Hematopoietic multipotent progenitor cell treated with erythropoietin and hydrocortisone succinate and interleukin-3 and kit ligand, for 8 days (in vitro differentiated cells): ENCODE measurements around the gene ATMIN.

Experiments used
- DNase-seq: peaks from one replicate; pipeline ENCODE4 v3.0.0-alpha.2; 2015

ATMIN gene

GRCh38 chr16:81006211-81006812 lies 29.3 kb upstream of the ATMIN start:
- DNase-seq: peak; percentile 76

GRCh38 chr16:81006813-81007695 lies 28.6 kb upstream of the ATMIN start, which contains the start of the genes CENPN and CMC2:
Gene CENPN, plus strand, starts transcription at chr16:81007214. Its CDS starts 4,726 bp downstream, at chr16:81011940.
Gene CMC2, minus strand, starts transcription at chr16:81006885. Its CDS starts 9,491 bp downstream, at chr16:80997394.
- DNase-seq: peak; percentile 98

DNA sequence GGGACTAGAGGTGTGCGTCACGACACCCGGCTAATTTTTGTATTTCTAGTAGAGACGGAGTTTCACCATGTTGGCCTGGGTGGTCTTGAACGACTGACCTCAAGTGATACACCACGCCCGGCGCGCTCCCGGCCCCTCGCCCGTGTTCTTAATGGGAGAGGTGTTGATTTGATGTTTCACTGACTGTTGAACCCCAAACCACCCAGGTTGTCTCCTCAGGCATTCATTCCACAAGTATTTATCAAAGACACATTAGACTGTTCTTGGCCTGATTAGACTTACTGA lies 27.2 kb upstream of the ATMIN start:
- DNase-seq: no peak

GRCh38 chr16:81012974-81013373 lies 22.7 kb upstream of the ATMIN start:
- DNase-seq: no peak

- DNase-seq: no peak
Measured at GRCh38 chr16:81014672-81015071, 21.0 kb upstream of the ATMIN start.

DNA sequence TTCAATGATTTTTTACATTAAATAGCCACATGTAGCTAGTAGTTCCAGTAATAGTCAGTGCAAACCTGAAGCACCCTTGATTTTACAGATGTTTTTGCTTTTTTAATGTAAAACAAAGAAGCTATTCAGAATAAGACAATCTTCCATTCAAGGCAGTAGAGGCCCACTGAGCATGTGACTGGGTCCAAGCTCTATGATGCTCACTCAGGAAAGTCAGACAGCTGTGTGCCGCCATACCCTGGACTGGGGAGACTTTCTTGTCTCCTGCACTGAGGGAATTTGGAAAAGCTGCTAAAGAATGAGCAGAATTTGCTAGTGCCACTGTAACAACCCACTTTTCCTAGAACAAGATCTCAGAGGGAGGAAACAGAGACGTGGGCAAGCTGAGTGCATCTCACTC lies 17.1 kb upstream of the ATMIN start:
- no peak for DNase-seq

DNA sequence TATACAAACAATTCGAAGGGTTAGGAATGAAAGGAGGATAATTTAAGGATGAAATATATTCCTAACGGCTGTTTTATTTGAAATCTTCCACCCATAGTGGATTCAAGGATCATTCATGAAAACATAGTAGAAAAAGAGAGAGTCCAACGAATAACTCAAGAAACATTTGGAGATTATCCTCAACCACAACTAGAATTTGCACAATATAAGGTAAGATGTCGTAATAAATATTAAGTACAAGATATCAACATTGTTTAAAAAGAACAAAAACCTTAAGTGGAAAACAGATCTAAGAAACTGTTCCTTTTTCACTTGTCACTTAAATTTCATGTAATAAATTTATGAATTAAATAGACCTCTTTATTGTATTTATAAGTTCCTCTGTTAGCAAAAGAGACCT lies 9.2 kb upstream of the ATMIN start:
- no peak for DNase-seq

DNA sequence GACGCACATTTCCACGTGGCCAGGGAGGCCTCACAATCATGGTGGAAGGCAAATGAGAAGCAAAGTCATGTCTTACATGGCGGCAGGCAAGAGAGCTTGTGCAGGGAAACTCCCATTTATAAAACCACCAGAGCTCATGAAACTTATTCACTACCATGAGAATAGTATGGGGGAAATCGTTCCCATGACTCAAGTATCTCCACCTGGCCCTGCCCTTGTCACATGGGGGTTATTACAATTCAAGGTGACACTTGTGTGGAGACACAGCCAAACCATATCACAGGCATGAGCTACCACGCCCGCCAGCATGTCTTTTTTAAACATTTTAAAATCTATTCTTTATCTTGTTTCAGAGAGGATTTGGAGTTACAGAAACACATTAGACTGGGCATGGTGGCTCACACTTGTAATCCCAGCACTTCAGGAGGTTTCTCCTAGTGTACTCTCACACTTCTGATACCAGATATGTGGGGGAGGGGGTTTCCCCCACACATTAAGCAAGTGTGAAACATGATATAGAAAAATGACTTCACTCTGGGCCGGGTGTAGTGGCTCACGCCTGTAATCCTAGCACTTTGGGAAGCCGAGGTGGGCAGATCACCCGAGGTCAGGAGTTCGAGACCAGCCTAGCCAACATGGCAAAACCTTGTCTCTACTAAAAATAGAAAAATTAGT lies 5.6 kb upstream of the ATMIN start:
- DNase-seq: no peak

- peak; percentile 21 for DNase-seq
Measured at GRCh38 chr16:81035975-81036750, 521 bp downstream of the ATMIN start.

- peak; percentile 73 for DNase-seq
Measured at GRCh38 chr16:81036751-81037350, 1.2 kb downstream of the ATMIN start.

GRCh38 chr16:81040131-81040530 lies 4.5 kb downstream of the ATMIN start:
- DNase-seq: no peak

DNA sequence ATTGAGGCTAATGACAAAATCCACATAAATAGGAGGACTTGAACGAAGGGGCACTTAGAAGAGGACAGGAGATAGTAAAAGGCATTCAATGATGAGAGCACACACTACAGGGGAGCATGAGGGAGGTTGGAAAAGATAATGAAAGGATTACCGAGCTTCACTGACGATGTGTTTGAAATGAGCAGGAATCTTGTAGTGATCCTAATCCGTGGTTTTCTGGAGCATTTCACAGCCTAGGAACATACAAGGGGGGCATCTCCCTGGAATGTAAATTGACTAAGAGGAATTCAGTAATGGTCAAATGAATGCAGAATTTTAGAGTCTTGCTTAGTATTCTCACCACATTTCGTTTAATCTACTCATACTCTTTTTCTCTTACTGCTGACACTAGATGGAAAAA lies 5.2 kb downstream of the ATMIN start:
- DNase-seq: no peak

DNA sequence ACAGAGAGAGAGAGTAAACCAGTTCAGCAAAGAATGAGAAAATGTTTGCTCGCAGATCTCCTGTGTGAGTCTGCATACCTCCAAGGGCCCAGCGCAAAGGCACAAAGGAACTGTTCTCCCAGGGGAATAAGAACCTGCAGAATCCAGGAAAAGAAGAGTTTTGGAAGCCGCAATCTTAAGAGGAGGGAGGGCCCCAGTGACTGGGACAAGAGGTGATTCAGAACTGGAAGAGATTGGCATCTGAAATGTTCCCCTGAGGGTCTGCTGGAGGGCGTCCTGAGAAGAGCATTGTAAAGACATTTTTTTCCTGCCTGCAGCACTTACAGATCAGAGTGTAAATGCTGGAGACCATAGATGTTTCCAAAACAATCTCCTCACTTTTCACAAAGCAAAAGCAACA lies 6.1 kb downstream of the ATMIN start:
- DNase-seq: no peak

- no peak for DNase-seq
Measured at GRCh38 chr16:81042821-81043220, 7.2 kb downstream of the ATMIN start.

DNA sequence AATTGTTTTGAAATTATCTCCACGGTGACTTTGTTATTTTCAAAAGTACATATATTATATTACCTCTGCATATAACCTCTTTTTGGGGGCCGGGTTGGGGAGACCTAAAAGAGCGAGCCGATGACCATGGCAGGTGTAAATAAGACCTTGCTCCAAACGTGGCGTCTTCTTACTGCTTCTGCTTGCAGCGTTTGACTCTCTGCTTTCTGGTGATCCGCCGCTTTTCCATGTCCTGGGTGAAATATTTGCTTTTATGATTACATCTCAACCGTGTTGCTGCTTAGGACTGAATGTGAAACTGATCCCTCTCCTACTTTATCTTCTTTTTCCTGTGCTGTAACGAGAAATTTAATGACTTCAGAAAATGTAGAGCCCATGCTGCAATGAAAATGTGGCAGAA lies 18.1 kb downstream of the ATMIN start:
- no peak for DNase-seq

DNA sequence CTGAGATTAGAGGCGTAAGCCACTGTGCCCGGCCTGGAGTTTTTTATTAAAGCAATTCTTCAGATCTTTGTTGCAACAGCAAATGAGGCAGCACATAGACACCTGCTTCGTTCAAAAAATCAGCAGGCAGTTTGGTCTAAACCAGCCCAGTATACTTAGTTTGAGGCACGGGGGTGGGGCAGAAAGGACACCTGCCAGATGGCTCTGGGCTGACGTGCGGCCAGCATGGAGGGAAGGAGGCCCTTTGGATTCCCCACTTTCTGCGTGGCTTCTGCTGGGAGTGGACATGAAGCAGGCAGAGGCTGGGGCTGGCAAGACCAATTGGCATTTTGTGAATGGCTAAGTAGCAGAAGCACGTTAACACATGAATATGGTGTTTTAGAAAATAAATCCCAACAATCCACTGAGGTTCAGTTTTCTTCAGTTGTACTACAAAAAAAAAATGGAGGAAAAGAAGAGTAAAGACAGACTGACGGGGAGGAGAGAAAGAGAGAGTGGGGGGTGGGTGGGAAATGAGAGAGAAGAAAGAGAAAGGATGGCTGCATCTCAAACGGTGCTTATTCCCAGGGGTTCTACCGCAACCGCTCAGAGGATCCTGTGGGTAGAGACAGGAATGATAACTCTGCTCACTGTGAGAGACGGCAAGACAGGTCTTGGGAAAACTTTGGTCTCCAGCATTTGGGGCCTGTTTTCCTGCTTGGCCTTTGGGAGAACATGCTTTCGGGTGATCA lies 25.1 kb downstream of the ATMIN start:
- DNase-seq: no peak

DNA sequence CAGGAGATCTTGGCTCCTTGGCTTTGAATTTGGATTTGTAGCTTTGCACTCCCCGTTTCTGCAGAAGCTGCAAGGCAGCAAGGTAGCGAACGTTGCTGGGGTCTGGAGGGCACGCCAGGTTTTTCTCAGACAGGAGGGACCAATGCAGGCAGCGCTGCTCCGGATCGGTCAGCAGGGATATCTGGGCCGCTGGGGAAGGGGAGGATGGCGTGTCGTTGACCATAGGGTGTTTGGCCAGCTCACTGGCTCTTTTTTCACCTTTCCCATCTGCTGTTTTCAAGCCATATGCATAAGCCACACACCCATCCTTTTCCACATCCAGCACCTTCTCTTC lies 25.6 kb downstream of the ATMIN start:
- DNase-seq: no peak

DNA sequence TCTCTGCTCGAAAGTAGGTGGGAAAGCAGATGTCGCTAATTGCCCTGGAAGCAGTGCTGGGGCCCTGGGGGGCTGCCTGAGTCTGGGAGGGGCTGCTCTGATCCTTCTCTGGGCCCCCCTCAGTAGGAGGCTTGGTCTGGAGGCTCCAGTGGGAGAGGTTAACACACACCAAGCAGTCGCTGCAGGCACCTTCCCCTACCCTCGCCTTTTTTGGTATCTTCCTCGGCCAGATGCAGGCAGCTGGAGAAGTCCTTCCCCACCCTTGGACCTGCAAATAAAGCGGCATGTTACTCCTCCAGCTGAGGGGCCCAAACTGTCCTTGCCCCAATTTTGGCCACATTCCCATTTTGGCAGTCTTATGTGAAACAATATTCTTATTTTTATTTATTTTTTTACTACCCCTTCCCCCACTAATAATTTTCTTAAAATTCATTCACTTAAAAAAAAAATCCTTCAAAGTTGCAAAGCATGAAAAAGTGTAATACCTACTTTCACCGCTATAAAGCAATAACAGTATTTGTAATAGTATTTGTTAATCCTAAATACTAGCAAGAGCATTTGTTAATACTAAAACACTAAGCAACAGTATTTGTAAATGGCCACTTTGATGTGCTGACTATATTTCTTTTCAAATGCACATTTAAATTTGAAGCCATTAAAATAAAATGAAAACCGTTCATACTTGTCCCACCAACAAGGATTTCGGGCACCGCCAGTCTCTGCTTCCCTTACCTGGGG lies 26.4 kb downstream of the ATMIN start:
- no peak for DNase-seq

DNA sequence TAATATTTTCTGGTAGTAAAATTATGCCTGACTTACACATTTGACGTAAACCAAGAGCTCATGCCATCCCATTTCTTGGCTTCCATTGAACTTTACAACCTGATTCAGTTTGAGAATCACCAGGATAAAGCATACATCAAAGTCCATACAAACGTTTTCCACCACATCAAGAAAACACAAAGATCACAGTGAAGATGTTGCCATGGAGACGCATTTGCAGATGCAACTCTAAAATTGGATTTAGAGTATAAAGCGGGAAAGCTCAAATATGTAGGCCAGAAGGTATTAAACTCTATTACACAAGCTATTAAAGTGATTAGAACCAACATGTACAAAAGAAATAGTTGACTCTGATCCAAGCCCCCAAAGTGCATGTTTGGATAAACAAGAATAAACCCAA lies 31.0 kb downstream of the ATMIN start:
- no peak for DNase-seq

DNA sequence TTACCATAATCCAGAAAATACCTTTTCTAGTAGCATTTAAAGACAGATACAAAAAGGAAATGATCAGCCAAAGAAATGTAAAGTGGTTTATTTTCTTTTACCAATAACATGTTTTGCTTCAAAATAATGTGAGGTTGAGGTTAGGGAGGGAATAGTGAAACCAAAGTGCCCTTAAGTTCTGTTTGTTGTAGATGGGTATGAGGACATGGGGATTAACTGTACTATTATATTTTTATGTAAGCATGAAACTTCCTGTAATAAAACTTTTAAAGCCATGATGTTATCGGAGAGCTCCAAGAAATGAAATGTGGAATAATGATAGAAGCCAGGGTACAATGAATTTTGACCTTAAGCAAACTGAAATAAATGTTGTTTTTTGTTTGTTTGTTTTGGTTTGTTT lies 31.5 kb downstream of the ATMIN start:
- DNase-seq: no peak

DNA sequence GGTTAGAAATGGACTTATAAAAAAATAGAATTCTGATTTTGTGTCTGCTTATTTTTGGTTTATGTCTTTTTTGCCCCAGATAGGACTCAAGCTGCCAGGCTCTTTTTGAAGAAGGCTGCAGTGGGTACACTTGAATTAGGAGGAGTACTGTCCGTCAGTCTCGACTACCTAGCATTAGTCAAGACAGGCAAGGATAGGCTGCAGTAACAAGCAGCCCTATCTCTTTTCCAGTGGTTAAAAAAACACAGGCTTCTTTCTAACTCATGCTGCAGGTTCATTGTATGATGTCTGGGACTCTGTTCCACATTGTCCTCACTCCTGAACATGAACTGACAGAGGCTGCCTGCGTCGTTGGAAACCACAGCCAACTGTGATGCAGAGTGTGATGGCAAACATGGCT lies 33.4 kb downstream of the ATMIN start:
- no peak for DNase-seq

DNA sequence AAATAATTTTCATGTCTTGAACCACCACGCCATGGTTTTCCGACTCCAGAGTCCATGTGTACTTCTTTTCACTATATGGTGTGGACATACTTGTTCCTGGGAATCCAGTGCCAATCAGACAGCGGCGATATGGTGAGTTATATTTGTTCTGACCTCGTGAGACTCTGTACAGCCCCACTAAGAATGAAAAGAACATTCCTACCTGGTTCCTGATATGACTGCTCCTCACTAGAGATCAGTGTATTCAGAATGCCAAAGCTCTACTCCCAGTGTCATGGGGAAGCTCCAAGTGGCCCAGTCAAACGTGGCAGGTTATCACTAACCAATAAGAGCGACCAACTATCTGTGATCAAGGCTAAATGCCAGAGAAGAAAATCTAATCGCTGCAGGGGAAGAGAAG lies 35.3 kb downstream of the ATMIN start:
- no peak for DNase-seq
